ENCODE data around the gene IKBKE. TPM values are rescaled to one million over a fixed set of nuclear protein-coding genes. Genes with fewer than 3 reads are reported as not detected.

IKBKE gene
- total and polyA plus RNA-seq, 12 donors: 2.9 to 11.1 (median 6.1) TPM

- no peaks in the 10 kb centered on the region for H3K9me3 ChIP-seq (replicated peaks in 1 of 3)
- peak overlapping the region in 3 of 5 donors; percentile 11 to 64 (median 63) for H3K27ac ChIP-seq
- peak in 6 of 7 donors; percentile 60 to 81 (median 67) for DNase-seq
- H3K4me1 ChIP-seq (replicated peaks in 1 of 2): peaks cover 9 to 15% of the 10 kb centered on the region in 2 donors
- WGBS, 4 donors: 40 to 62% (median 45%) methylated on average over 4 of the region's 4 CpGs
- no peaks in the 10 kb centered on the region for H3K27me3 ChIP-seq
- intact Hi-C loops (cut with DNase I): no loop called here
- no peak overlapping the region for H3K4me3 ChIP-seq
- TF ChIP-seq CTCF (IDR thresholded peaks at IDR 0.05) (no peak), POLR2A (IDR thresholded peaks at IDR 0.05) (no peak)
- peaks cover 0 to 5% of the 10 kb centered on the region in 2 donors for H3K36me3 ChIP-seq (replicated peaks in 1 of 2)
Measured at GRCh38 chr1:206464456-206464964, 5.8 kb upstream of the IKBKE start.

DNA sequence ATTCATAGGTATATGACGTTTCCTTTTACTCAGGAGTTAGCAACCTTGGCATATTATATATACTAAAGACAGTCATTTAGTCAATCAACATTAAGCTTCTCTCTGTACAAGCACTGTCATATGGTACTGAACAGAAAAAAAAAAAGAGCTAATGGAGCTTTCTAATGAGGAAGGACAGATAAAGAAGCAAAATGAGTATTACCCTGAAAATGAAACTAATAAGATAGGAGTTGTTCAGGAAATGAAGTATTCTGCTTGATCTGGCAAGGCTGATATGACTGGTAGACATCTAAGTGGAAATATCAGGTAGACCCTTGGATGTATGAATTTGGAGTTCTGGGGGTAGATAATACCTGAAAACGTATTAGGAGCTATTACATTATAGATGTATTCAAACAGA, 4.3 kb upstream of the IKBKE start:
- no peaks in the 10 kb centered on the region for H3K27me3 ChIP-seq
- peaks cover 13 to 27% of the 10 kb centered on the region in 2 donors for H3K4me1 ChIP-seq (replicated peaks in 1 of 2)
- intact Hi-C loops (cut with DNase I): no loop called here
- no peak overlapping the region for H3K4me3 ChIP-seq
- H3K9me3 ChIP-seq (replicated peaks in 1 of 3): no peaks in the 10 kb centered on the region
- no peak for DNase-seq
- no peak for TF ChIP-seq CTCF (IDR thresholded peaks at IDR 0.05)
- TF ChIP-seq POLR2A (IDR thresholded peaks at IDR 0.05): no peak
- 57 to 63% (median 60%) methylated on average over 2 of the region's 2 CpGs for WGBS, 4 donors
- no peaks in the 10 kb centered on the region for H3K36me3 ChIP-seq (replicated peaks in 1 of 2)
- H3K27ac ChIP-seq: no peak overlapping the region

DNA sequence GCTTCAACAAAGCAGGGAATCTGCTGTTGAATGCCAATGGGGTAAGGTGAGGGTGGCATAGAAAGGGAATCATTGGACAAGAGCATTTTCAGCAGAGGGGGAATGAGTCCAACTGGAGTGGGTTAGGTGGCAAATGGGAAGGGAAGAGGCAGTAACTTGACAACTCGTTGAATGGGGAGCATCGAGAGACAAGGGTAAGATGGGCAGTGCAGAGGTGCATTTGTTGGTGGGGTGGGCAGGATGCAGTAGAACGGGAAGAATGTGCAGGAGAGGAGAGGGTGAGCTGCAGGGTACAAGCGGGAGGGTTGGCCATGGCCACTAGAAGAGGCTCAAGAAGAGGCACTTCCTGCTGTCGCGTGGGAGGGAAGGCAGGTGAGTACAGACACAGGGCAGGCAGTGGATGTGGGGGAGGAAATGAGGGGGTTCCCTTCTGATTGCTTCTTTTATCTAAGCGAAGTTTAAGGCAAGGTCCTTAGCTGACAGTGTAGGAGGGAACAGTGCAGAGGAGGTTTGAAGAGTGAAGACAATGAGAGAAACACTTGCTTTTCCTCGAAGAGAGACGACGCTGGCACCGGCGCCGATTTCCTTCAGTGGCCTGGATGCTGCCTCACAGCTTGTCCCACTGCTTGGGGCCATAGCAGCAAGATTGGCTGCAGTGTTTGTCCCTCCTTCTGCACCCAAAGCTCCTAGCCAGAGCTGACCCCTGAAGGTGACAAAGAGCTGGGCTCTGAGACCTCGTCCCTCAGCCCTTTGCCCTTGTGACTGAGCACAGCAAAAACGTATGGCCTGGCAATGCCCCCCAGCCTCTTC, 3.2 kb upstream of the IKBKE start:
- no peaks in the 10 kb centered on the region for H3K9me3 ChIP-seq (replicated peaks in 1 of 3)
- no peaks in the 10 kb centered on the region for H3K36me3 ChIP-seq (replicated peaks in 1 of 2)
- no peak for DNase-seq
- 46 to 57% (median 47%) methylated on average over 14 to 15 of the region's 15 CpGs for WGBS, 4 donors
- H3K4me1 ChIP-seq (replicated peaks in 1 of 2): peaks cover 13 to 38% of the 10 kb centered on the region in 2 donors
- no peak overlapping the region for H3K4me3 ChIP-seq
- H3K27ac ChIP-seq: no peak overlapping the region
- no peaks in the 10 kb centered on the region for H3K27me3 ChIP-seq
- intact Hi-C loops (cut with DNase I): no loop called here
- no peak for TF ChIP-seq POLR2A (IDR thresholded peaks at IDR 0.05)
- TF ChIP-seq CTCF (IDR thresholded peaks at IDR 0.05): no peak

DNA sequence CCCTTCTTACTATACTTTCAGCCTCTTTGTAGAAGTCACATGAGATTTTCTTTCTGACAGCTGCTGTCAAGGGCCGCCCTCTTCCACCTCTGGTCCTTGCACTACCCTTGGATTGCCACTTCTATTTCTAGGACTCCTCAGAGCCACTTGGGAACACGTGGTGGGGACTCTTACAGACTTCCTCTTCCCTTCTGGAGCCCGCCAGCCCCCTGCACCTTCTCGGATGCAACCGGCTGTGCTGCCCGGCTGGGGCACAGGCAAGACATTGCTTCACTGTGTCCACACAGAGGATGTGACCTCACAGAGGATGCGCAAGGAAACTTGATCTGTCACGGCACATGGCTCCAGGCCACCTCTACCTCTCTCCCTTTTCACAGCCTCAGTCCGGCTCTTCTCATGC, 2.4 kb upstream of the IKBKE start:
- Histone ChIP-seq H3K4me3 (no peak overlapping the region), H3K27me3 (no peaks in the 10 kb centered on the region), H3K27ac (peak overlapping the region in 1 of 5 donors; percentile 45), H3K36me3 (replicated peaks in 1 of 2) (no peaks in the 10 kb centered on the region), H3K4me1 (replicated peaks in 1 of 2) (peaks cover 13 to 44% of the 10 kb centered on the region in 2 donors), H3K9me3 (replicated peaks in 1 of 3) (no peaks in the 10 kb centered on the region)
- intact Hi-C loops (cut with DNase I): no loop called here
- peak in 6 of 7 donors; percentile 59 to 83 (median 75) for DNase-seq
- TF ChIP-seq CTCF (IDR thresholded peaks at IDR 0.05) (no peak), POLR2A (IDR thresholded peaks at IDR 0.05) (no peak)
- WGBS, 4 donors: 34 to 69% (median 49%) methylated on average over 7 to 9 of the region's 9 CpGs
